Activated CD4-positive, alpha-beta T cell treated with anti-CD3 and anti-CD28 coated beads, Interleukin-2, amount 10 ng/mL, durations not matched to agents 7 days and 5 days (primary cell): ENCODE measurements around the gene PDE4DIP. TPM values are rescaled to one million over a fixed set of nuclear protein-coding genes. Genes with fewer than 3 reads are reported as not detected.
"Not testable (repeated sequence)": the region's sequence is repeated elsewhere in the genome, so short reads cannot be mapped to it uniquely, and the experiment has no call there.

Source experiments
- CTCF ChIA-PET: fragments of 350-600 bp; sonication (Branson Sonifier 250); formaldehyde crosslinking; loops from one replicate; lab custom pipeline; 2021; ENCODE audit warnings: antibody characterized with exemption; lab: Charles Lee
- POLR2A ChIA-PET: fragments of 350-600 bp; sonication (Branson Sonifier 250); formaldehyde crosslinking; loops from one replicate; lab custom pipeline; 2021; ENCODE audit warnings: antibody characterized with exemption; lab: Charles Lee
- DNase-seq: peaks from one replicate; pipeline ENCODE4 v3.0.0-alpha.2; 2020
- H3K27ac Mint-ChIP-seq: one replicate; pipeline ENCODE4 v1.8.0; 2021; ENCODE audit warnings: mild to moderate bottlenecking, moderate library complexity, mixed read lengths
- H3K27me3 Mint-ChIP-seq: one replicate; pipeline ENCODE4 v1.8.0; 2021; ENCODE audit warnings: mixed read lengths
- H3K36me3 Mint-ChIP-seq: one replicate; pipeline ENCODE4 v1.8.0; 2021; ENCODE audit warnings: low read depth, mixed read lengths
- H3K4me1 Mint-ChIP-seq: one replicate; pipeline ENCODE4 v1.8.0; 2021; ENCODE audit warnings: mixed read lengths
- H3K4me3 Mint-ChIP-seq: one replicate; pipeline ENCODE4 v1.8.0; 2021; ENCODE audit warnings: mild to moderate bottlenecking, moderate library complexity, mixed read lengths
- H3K9me3 Mint-ChIP-seq: one replicate; pipeline ENCODE4 v1.8.0; 2021; ENCODE audit warnings: mixed read lengths
- total RNA-seq, 2 experiments: library from RNA; stranded (reverse); gene quantifications; one replicate each; pipeline ENCODE4 v1.2.3, GENCODE V29; 2021

Gene PDE4DIP
- total RNA-seq, 2 experiments from 2014 or later, result 30.2 to 30.6 TPM

DNA sequence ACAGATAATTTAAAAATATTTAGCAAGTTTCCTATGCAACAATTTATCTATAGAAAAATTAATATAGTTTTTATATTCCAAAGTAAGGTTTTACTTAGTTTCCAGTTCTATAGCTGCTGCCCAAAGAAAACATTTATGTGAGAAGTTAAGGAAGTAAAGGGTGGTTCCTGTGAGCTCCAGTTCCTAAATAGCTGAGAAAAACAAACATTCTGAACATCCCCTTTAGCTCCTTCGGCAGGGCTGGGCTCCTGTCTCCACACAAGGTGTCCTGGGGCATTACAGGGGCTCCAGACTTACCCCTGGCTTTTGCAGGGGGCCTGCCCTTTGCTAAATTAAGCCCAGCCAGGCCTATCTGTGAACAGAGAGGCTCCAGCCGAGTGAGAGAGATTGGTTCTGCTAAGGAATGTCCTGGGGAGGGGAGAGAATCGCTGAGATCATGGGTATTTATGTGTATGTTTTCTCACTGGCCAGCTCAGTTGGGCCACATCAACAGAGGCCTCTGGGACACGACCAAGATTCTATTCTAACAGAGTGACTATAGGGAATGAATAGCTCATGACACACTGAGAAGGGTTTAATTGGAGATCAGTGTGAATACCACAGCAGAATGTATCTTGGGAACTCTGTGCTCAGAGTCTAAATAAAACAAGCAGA, 72.6 kb downstream of the PDE4DIP start:
- DNase-seq, H3K4me1 Mint-ChIP-seq, H3K27ac Mint-ChIP-seq, H3K9me3 Mint-ChIP-seq, H3K36me3 Mint-ChIP-seq, H3K4me3 Mint-ChIP-seq, H3K27me3 Mint-ChIP-seq, POLR2A ChIA-PET, CTCF ChIA-PET: not testable (repeated sequence)

DNA sequence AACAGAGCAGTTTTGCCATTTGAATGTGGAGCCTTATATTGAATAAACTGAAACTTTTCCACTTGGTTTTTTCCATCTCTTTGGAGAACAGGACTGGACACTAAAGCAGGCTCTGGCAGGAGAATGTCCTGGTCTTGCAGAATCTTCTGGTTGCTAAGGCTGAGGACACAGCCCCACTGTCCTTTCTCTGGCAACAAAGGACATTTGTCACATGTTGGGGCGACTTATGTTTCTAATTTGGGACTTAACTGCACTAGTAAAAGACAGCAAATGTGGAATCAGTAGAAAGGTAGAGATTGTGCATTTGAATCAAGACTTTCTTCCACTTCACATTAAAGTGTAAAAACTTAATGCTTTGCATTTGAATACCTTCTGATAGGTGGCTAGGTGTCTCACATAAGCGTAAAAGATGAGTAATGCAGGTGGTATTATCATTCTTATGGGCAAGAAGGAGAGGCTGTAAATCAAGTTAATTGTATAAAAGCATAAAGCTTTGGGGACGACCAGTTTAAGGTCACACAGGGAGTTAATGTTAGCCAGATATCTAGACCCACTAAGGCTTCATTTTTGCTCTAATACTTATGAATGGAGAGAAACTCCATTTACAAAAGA, 74.7 kb downstream of the PDE4DIP start:
- DNase-seq, POLR2A ChIA-PET, H3K9me3 Mint-ChIP-seq, H3K4me1 Mint-ChIP-seq, CTCF ChIA-PET, H3K36me3 Mint-ChIP-seq, H3K4me3 Mint-ChIP-seq, H3K27ac Mint-ChIP-seq, H3K27me3 Mint-ChIP-seq: not testable (repeated sequence)

DNA sequence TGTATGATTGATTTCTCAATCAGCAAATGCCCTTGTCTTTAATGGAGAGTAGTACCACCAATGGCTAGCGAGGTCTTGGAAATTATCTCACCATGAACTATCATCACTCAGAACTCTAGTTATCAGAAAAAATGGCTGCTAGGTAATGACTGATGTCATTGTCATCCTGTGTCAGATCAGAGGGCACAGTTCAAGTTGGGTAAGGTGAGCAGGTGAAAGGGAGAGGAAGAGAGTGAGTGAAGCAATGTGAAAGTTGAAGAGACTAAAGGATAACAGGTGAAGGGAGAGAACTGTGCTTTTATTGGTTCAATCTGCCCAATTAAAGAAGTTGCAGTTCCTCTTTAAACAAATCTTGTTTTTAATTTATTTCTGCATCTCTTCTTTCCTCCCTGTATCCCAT, 76.8 kb downstream of the PDE4DIP start:
- CTCF ChIA-PET, result not testable (repeated sequence)

DNA sequence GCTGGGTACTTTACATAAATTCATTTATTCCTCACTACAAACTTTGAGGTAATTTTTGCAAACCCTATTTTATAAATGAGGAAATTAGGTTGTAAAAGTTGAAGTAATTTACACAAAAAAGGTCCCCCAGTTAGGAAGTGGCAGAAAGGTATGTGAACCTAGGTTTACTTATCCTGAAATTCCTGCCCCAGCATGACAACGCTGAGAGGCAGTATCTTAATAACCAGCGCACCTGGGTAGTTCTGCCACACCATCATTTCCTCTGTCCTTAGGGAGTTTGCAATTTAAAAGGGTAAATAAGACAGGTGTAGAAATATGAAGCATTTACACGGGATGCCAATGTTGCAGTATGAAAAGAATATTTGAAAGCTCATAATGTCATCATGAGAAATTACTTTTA, 79.6 kb downstream of the PDE4DIP start:
- H3K9me3 Mint-ChIP-seq, POLR2A ChIA-PET, H3K4me3 Mint-ChIP-seq, CTCF ChIA-PET, DNase-seq, H3K27ac Mint-ChIP-seq, H3K4me1 Mint-ChIP-seq, H3K27me3 Mint-ChIP-seq, H3K36me3 Mint-ChIP-seq: not testable (repeated sequence)

More for the DNA sequence above, 76.8 kb downstream of the PDE4DIP start:
- H3K27me3 Mint-ChIP-seq, H3K4me3 Mint-ChIP-seq, H3K27ac Mint-ChIP-seq, DNase-seq, H3K36me3 Mint-ChIP-seq, H3K4me1 Mint-ChIP-seq, POLR2A ChIA-PET, H3K9me3 Mint-ChIP-seq: not testable (repeated sequence)

DNA sequence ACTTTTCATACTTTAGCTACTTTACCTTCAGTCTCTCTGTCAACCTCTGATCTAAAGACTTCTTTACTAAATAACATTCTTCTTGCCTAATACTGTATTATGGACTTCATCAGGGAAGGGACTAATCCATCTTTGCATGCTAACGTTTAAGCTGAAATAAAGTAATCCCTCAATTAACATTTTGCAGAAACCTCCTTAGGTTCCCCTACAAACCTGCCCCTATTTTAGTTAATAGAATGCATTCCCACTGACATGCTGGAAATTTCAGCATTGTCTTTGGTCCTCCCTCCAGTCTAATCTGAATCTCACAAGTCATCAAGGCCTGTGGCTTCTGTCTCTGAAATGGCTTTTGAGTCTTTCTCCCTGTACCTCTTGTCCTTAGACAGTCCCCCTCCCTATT, 83.4 kb downstream of the PDE4DIP start:
- H3K27me3 Mint-ChIP-seq, DNase-seq, H3K9me3 Mint-ChIP-seq, H3K4me1 Mint-ChIP-seq, H3K27ac Mint-ChIP-seq, POLR2A ChIA-PET, CTCF ChIA-PET, H3K4me3 Mint-ChIP-seq, H3K36me3 Mint-ChIP-seq: not testable (repeated sequence)

DNA sequence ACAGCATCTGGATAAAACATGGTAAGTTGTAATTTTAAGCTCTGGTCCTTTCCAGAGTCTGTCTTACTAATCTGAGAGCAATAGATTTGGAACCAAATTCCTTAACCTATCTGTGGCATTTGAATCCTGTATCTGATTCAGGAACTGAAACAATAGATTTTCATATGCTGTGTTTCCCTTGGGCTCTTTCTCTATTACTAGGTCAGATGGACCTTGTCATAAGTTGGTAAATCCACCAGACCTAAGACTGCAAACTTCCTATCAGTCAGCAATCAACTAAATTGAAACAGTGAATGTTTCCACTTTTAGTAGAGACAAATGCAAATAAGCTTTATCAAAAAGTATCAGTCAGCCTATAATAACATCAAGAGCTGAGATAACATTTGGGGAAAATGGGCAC, 85.0 kb downstream of the PDE4DIP start:
- DNase-seq, POLR2A ChIA-PET, H3K9me3 Mint-ChIP-seq, H3K36me3 Mint-ChIP-seq, H3K4me1 Mint-ChIP-seq, H3K27me3 Mint-ChIP-seq, CTCF ChIA-PET, H3K27ac Mint-ChIP-seq, H3K4me3 Mint-ChIP-seq: not testable (repeated sequence)

DNA sequence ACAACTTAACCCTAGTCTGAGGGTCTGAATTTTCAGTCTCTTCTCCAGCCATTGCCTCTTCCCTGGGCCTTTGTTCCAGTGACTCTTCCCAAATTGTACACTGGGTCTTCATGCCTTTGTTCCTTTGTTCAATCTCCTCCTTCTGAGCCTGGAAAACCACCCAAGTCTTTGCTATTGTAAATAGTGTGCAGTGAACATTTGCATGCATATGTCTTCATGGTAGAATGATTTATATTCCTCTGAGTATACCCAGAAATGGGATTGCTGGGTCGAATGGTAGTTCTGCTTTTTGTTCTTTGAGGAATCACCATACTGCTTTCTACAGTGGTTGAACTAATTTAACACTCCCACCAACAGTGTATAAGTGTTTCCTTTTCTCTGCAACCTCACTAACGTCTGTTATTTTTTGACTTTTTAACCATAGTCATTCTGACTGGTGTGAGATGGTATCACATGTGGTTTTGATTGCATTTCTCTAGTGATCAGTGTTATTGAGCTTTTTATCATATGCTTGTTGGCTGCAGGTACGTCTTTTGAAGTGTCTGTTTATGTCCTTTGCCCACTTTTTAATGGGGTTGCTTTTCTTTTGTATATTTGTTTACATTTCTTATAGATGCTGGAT, 91.3 kb downstream of the PDE4DIP start:
- H3K27ac Mint-ChIP-seq, POLR2A ChIA-PET, H3K36me3 Mint-ChIP-seq, H3K27me3 Mint-ChIP-seq, H3K4me1 Mint-ChIP-seq, CTCF ChIA-PET, H3K4me3 Mint-ChIP-seq, DNase-seq, H3K9me3 Mint-ChIP-seq: not testable (repeated sequence)

DNA sequence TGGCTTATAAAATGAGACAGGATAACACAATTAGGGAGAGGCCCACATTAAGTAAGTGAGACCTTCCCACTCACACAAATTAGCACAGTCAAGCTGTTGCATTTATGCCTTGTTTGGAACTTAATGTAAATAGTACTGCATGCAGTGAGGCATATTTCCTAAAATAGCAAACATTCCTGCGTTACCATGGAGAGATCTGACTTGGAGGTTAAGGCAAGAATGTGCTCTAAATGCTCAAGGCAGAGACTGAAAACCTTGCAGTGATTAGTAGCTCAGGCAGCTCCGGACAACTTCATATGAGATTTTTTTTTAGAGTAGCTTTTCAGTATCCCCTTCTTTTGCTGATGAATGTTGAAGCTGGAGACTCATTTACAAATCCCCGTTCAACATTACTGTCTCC, 98.7 kb downstream of the PDE4DIP start:
- H3K36me3 Mint-ChIP-seq, DNase-seq, H3K4me3 Mint-ChIP-seq, POLR2A ChIA-PET, H3K4me1 Mint-ChIP-seq, H3K27me3 Mint-ChIP-seq, CTCF ChIA-PET, H3K27ac Mint-ChIP-seq, H3K9me3 Mint-ChIP-seq: not testable (repeated sequence)

DNA sequence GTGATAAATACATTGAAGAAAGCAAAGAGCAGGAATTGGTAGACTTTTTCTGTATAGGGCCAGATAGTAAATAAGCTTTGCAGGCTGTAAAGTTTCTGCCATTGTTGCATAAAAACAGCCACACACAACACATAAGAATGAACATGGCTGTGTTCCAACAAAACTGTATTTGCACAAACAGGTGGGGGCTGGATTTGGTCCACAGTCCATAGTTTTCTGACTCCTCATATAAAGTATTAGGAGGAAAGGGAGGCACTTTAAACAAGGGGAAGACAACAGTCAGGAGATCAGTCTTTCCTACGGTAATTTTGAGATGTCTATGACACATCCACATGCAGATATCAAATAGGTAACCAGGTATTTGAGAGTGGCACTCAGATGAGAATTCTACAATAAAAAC, 100.9 kb downstream of the PDE4DIP start:
- H3K9me3 Mint-ChIP-seq, DNase-seq, H3K36me3 Mint-ChIP-seq, H3K27me3 Mint-ChIP-seq, H3K27ac Mint-ChIP-seq, POLR2A ChIA-PET, H3K4me1 Mint-ChIP-seq, CTCF ChIA-PET, H3K4me3 Mint-ChIP-seq: not testable (repeated sequence)

DNA sequence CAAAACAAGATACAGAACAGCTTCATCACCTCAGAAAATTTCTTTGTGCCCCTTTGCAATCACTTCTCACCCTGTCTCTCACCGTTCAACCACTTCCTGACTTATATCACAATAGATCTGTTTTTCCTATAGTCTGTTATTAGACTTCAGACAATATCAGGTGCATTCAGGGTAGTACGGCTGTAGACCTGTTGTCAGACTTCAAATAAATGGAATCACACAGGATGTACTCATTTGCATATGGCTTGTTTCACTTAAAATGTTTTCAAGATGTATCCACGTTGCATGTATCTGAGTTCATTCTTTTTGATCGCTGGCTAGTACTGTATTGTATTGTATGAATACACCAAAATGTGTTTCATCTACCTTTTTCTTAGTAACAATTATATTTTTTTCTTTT, 104.5 kb downstream of the PDE4DIP start:
- H3K27me3 Mint-ChIP-seq, H3K27ac Mint-ChIP-seq, DNase-seq, H3K9me3 Mint-ChIP-seq, CTCF ChIA-PET, H3K36me3 Mint-ChIP-seq, H3K4me3 Mint-ChIP-seq, POLR2A ChIA-PET: not testable (repeated sequence)
- H3K4me1 Mint-ChIP-seq, result peaks cover 13% of the 10 kb centered on the region

DNA sequence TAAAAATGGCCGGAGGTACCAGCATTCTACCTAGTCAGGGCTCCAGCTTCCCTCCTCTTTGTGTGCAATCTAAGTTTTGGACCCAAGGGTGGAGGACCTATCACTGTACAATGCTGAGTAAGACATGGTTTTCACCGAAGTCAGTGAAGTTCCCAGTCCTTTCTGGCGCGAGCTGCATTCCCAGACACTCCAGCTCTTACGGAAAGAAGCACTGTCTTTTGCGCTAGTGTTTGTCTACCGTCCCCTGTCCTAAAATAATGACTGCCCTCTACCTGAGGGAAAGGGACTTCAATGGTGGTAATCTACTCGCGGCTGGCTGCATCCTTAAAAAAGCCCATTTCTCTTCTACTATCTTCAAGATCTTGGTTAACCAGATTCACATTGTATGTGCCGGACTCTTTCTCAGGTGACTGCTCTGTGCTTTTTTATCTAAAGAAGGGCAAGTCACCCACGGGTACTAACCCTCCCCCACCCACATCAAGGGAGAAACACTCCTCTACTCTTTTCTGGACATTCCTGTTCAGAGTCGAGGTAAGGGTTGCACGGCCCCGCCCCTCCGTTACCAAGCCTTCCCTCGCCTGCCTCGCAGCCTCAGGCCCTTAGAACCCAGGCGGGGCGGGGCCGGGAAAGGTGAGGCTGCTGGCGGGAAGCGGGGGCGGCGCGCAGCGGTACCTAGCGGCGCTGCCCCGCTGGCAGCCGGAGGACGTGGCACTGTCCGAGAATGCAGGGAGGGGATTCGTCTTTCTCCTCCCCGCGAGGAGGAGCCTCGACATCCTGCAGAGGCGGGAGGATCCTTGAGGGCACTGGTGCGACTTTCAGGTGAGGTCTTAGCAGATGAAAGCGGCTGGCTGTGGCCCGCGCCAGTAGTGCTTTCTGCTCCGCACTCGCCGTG, 107.4 kb downstream of the PDE4DIP start:
- POLR2A ChIA-PET, H3K9me3 Mint-ChIP-seq, CTCF ChIA-PET, H3K27me3 Mint-ChIP-seq, H3K36me3 Mint-ChIP-seq: not testable (repeated sequence)
- Mint-ChIP-seq H3K4me3 (peak overlapping the region; percentile 75), H3K27ac (peak overlapping the region; percentile 79), H3K4me1 (peaks cover 17% of the 10 kb centered on the region)
- DNase-seq, result peak; percentile 80

DNA sequence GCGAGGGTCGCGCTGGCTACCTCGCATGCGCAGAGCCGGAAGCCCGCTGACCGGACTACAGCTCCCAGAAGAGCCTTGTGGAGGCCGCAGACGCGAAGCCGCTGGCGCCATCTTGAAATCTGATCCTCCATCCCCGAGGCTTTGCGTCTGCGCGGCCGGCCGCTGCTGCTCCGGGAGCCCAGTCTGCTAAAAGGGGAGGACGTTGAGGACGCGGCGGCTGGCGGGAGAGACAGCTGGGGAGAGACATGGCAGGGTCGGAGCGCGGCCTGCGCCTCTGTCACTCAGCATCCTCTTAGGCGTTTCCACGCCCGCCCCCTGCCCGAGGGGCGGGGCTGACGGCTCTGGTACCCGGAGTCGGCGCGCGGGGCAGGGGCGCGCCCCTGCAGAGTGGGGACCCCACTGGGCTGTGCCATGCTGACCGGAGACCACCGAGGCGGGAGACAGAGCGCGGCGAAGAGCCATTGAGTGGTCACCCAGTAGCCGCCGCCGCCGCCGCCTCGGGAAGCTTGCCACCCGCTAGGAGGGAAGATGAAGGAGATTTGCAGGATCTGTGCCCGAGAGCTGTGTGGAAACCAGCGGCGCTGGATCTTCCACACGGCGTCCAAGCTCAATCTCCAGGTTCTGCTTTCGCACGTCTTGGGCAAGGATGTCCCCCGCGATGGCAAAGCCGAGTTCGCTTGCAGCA, 108.2 kb downstream of the PDE4DIP start:
- H3K36me3 Mint-ChIP-seq, CTCF ChIA-PET, H3K27me3 Mint-ChIP-seq, H3K9me3 Mint-ChIP-seq, POLR2A ChIA-PET: not testable (repeated sequence)
- DNase-seq, result peak; percentile 52
- H3K4me3 Mint-ChIP-seq, result peak overlapping the region; percentile 79
- H3K4me1 Mint-ChIP-seq, result peaks cover 17% of the 10 kb centered on the region
- peak overlapping the region; percentile 80 for H3K27ac Mint-ChIP-seq
